Measurements from ENCODE around the gene BCOR.
A peak's percentile ranks its signal among the peaks of the same experiment; 100 is the strongest.

The BCOR gene

GRCh38 chrX:40109288-40110008 lies 11.7 kb upstream of the BCOR start:
- Histone ChIP-seq H3K4me3 (replicated peaks; ENCODE audit: insufficient read depth, low read length) (peak overlapping the region; percentile 34), H3K27ac (replicated peaks) (peak overlapping the region; percentile 73), H3K27me3 (ENCODE audit: insufficient read depth, poor library complexity, severe bottlenecking) (no peaks in the 10 kb centered on the region)
- TF ChIP-seq CTCF (IDR thresholded peaks at IDR 0.05; ENCODE audit: insufficient read depth, low read length) (no peak), REST (IDR thresholded peaks at IDR 0.05; ENCODE audit: insufficient replicate concordance, low read depth) (no peak), GABPA (IDR thresholded peaks at IDR 0.05; ENCODE audit: low read depth) (no peak), SPI1 (IDR thresholded peaks at IDR 0.05; ENCODE audit: borderline replicate concordance, low read depth) (no peak), POLR2AphosphoS5 (IDR thresholded peaks at IDR 0.05; ENCODE audit: low read depth) (no peak)
- peak in 1 of 2 experiments; percentile 45 for DNase-seq (ENCODE audit: low read depth in 1 of 2, low spot score in 1 of 2)

GRCh38 chrX:40108959-40109287 lies 11.2 kb upstream of the BCOR start:
- peak overlapping the region; percentile 34 for H3K4me3 ChIP-seq (replicated peaks; ENCODE audit: insufficient read depth, low read length)
- TF ChIP-seq POLR2AphosphoS5 (IDR thresholded peaks at IDR 0.05; ENCODE audit: low read depth) (no peak), CTCF (IDR thresholded peaks at IDR 0.05; ENCODE audit: insufficient read depth, low read length) (no peak)
- peak in 1 of 2 experiments; percentile 61 for DNase-seq (ENCODE audit: low read depth in 1 of 2, low spot score in 1 of 2)
- H3K27me3 ChIP-seq (ENCODE audit: insufficient read depth, poor library complexity, severe bottlenecking) = no peaks in the 10 kb centered on the region
- peak overlapping the region; percentile 59 for H3K27ac ChIP-seq (replicated peaks)

DNA sequence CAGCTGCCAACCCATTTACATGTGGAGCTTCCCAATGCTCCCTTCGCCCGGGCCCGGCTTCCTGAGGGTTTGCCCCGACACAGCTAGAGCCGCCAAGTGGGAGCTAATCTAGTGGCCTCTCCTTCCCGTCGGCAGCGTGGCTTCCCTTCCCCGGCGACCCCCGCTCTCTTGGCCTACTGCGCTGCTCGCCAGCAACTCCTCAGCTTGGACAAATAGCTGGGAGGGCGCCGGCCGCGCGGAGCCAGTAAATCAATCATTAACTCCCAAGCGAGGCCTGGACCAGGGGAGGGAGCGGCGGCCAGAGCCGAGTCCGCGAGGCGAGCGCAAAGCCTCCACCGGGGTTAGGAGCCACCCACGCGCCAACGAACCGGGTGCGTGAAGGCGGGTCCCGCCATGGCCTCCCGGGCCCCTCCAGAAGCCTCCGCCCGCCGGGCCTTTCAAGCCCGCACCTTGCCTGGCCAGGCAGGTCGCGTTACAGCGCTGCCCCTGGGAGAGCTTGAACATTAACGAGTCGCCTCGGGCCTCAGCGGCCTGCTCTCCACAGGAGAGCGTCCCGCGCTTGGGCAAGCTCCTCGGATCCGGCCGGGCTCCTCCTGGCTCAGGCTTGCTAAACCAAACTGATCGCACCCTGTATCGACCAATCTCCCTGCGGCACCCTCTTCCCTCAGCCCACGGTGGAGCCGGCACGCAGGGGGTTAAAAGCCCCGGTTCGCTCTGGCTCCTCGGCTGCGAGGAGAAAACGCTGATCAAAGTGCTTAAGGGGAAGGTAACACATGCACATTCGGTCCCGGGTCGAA lies 10.6 kb upstream of the BCOR start:
- TF ChIP-seq CTCF (IDR thresholded peaks at IDR 0.05; ENCODE audit: insufficient read depth, low read length) (no peak), SPI1 (IDR thresholded peaks at IDR 0.05; ENCODE audit: borderline replicate concordance, low read depth) (no peak), REST (IDR thresholded peaks at IDR 0.05; ENCODE audit: insufficient replicate concordance, low read depth) (no peak), POLR2AphosphoS5 (IDR thresholded peaks at IDR 0.05; ENCODE audit: low read depth) (no peak)
- peak overlapping the region; percentile 59; the same call in 1 of the 2 replicates for H3K27ac ChIP-seq (replicated peaks)
- peak overlapping the region; percentile 34 for H3K4me3 ChIP-seq (replicated peaks; ENCODE audit: insufficient read depth, low read length)
- no peaks in the 10 kb centered on the region for H3K27me3 ChIP-seq (ENCODE audit: insufficient read depth, poor library complexity, severe bottlenecking)
- DNase-seq (ENCODE audit: low read depth in 1 of 2, low spot score in 1 of 2) = no peak
